Stimulated activated CD8-positive, alpha-beta memory T cell treated with anti-CD3 and anti-CD28 coated beads, Interleukin-7, amount 100 ng/mL, for 4 hours (primary cell): ENCODE results near the gene ODC1.

Experiments
- DNase-seq, 2 donors: peaks; one replicate each; pipeline ENCODE4 v3.0.0-alpha.2; 2020; ENCODE audit warnings: low read depth in 2 of 2

Gene ODC1

DNA sequence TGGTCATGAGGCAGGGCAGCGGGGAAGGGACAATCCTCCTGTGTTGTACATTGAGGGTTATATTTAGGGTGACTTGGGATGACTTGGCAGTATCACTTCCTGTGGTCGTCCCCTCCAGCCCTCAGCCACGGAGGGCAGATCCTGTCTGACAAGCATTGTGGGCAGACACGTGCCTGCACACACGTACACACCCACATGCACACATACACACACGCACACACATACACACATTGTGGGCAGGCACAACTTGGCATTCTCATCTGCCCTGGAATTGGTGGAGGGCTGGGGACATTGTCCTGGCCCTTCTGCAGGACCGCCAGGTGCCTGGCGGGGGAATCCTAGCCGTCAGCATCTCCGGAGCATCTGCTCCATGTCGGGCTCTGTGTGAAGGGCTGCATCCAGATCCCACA lies 47.6 kb downstream of the ODC1 start:
- no peak for DNase-seq

DNA sequence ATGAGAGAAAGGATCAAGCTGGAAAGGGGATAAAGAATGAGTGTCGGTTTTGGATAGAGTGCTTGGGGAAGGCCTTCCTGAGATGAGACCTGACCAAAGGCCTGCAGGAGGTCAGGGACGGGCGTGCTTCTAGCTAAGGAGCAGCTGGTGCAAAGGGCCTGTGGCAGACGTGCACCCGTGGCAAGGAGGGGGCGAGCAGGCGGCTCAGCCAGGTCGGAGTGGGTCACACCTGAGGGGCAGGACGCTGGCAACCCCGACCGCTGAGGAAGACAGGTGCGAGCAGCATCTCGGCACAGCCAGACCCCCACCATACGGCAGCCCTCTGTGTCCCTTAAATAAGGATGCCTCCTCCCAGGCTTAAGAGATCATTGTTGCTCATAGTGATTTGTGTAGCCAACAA lies 48.1 kb downstream of the ODC1 start:
- no peak for DNase-seq

DNA sequence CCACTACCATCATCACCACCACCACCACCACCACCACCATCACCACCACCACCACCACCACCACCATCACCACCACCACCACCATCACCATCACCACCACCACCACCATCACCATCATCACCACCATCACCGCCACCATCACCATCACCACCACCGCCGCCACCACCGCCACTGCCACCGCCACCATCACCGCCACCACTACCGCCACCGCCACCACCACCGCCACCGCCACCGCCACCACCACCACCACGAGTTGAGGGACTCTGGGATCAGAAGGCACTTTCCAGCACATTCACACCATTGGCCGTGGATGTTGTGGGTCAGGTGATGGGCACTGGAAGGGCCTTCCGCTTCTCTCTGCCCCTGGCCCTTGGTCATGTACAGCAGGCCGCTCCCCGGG lies 48.8 kb downstream of the ODC1 start:
- no peak for DNase-seq

DNA sequence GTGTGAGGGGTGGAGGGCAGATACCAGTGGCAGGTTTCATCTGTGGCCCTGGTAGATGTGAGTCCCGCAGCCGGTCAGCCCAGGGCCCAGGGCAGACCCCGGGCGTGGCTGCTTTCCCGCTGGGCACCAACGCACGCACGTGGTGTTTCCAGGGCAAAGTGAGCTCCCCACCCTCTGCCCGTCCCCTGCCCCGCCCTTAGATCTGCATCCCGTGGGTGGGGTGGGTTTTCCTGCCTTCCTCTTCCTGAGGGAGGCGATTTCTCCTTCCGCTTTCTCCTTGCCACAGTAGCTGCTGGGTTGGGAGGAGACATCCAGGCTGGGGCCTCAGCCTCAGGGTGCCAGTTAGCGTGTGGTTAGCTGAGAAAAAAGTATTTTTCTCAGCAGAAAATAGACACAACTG lies 49.6 kb downstream of the ODC1 start:
- DNase-seq: no peak

DNA sequence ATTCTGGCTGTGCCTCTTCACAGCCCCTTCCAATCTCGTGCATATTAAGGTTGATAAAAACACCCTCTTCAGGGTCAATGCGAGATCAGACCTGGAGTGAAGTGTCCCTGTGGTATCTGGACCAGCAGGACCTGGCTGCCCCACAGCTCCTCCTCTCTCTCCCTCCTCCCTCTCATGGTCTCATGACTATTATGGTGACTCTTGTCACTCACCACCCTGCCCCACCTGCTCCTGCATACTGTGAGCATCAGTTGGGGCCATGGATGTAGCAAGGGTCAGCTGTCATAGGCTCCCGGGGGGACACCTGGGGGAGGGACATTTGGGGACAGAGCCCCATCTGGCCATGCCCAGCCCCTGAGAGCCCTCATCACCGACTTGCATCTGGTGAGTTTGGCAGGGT lies 50.2 kb downstream of the ODC1 start:
- no peak for DNase-seq

DNA sequence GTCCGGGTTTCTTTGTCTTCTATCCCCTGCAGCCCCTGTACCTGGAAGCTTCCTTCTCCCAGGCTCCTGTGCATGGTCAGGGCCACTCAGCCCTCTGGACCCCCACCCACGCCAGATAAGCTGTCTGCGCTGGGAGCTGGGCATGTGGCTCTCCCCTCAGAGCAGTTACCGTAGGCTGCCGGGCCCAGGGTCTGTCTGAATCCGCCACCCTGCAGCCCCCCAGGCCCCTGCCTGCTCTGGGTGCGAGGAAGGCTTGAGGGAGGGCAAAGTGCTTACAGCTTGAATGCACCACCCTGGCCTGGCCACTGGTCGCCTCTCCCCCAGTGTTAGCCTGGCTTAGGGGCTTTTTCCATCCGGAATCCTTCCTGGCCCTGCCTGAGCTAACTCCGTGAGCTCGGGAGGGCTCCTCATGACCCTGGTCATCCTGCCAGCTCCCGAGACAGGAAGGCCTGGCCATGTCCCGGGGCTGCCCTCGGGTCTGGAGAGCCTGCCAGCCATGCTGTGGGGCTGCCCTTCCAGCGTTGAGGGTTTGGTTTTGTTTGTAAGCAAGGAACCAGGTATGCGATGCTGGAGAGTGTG lies 50.7 kb downstream of the ODC1 start:
- no peak for DNase-seq

DNA sequence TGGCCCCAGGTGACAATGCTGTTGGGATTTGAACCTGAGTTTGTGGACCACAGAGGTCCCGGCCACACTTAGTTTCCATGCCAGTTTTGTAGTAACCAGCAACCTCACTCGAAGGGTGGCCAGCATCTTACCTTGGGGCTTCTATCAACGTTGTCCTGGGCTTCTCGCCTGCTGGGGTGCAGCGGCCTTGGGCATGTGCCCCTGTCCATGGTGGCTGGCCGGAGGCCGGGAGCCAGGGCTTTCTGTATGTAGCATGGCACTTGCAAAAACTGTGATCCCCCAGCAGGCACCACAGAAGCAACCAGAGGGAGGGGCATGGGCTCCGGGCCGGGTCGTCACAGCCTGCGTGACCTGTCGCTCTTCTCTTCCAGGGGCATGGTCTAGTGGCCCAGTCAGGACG lies 51.7 kb downstream of the ODC1 start:
- DNase-seq: no peak

DNA sequence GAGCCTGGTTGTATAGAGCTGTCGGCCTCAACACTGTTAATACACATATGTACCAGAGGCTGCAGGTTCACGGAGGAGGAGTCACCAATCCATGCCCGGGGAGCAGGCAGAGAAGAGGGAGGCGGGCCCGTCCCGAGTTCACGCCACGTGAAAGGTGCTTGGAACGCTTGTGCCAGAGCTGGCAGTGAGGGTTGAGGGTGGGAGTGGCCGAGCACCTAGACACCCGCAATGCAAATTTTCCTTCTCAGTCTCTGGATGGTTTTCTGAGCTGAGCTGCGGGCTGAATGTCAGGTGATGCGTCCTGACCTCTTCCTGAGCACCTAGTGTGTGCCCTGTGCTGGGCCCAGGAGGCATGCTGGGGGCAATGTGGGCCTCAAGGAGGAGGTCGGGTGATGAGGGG lies 52.2 kb downstream of the ODC1 start:
- DNase-seq: no peak

DNA sequence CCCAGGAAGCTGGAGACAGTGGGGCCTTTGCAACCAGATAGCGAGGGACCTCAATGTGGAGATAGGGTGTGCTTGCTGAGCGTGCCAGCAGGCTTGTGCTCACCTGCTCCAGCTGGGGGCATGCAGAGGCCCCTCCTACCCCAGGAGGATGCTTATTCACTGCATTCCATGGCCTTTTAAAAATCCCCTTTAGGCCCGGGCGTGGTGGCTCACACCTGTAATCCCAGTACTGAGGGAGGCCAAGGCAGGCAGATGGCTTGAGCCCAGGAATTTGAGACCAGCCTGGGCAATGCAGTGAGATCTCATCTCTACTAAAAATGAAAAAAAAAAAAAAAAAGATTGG lies 54.5 kb downstream of the ODC1 start:
- DNase-seq: no peak

DNA sequence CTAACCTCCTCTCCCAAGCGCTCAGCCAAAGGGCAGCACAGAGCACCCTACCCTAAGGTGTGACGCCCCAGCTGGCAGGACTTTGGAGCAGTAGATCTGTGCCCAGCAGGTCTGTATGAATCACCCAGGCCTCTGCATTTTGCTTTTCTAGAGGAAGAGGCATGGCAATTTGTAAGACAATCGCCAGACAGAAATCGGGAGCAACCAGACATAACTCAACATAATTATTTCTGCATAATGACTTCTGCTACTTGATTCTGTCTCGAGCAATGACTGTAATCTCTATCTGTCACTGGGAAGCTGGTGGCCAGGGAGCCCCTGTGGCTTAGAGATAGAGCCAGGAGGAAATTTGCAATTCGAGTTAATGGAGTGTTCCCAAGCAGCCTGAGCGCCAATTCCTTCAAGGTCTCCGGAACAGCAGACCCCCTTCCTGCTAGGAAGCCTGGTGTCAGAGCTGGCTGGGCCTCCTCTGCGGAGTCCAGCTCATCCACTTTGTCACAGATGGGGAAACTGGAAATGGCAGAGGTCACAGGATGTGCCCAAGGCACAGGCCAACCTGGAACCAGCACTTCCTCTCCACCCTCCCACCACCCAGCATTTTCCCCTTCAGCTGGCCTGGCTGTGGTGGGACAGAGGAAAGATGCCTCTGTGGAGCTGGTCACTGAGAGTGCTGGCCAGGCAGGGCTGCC lies 55.0 kb downstream of the ODC1 start:
- no peak for DNase-seq

DNA sequence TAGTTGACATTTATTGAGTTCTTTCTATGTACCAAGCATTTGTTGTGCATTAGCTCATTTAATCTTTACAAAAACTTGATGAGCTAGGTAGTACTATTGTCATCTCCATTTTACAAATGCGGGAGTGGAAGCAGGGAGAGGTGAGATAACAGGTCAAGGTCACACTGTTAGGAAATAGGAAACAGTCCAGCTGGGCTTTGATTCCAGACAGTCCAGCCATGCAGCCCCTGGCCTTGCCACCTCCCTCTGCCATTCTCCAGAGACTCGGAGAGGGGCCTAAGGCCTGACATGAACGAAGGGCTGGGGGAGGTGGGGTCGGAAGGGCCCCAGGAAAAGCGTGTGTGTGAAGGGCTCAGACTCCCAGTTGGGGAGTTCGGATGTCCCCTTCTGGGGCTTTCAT lies 55.6 kb downstream of the ODC1 start:
- DNase-seq: no peak

DNA sequence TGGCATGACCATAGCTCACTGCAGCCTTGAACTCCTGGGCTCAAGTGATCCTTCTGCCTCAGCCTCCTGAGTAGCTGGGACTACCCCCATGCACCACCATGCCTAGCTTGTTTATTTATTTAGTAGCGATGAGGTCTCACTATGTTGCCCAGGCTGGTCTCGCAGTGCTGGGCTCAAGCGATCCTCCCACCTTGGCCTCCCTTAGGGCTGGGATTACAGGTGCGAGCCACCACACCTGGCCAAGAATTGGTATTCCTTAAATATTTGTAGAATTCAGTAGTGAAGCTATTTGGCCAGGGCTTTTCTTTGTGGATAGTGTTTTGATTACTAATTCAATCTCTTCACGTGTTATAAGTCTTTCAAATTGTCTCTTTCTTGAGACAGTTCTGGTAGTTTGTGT lies 56.0 kb downstream of the ODC1 start:
- DNase-seq: no peak

DNA sequence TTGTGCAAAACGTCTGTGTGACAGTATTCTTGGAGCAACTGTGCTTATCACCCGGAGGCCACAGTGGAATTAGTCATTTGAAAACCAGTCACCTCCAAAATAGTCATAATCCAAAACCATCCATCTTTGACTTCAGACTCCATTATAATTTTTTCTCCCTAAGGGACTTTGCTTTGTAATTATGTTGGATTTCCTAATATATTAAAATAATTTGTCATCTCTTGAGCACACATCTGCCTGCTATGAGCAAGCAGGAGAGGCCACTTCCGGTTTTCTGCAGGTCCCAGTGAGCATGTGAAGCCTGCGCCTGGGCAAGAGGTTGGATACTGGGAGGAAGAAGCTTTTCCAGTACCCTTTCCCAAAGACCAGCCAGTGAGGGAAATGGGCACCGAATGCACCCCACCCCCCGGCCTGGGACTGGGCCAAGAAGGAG lies 57.7 kb downstream of the ODC1 start:
- DNase-seq: no peak
